UCSD-AML1 (cell line): ENCODE results near the gene WDR70.

ENCODE experiments used
- DNase-seq: peaks from one replicate; lab custom pipeline; 2025; ENCODE audit not compliant: unreplicated experiment; lab: John Stamatoyannopoulos, UW

WDR70 gene

DNA sequence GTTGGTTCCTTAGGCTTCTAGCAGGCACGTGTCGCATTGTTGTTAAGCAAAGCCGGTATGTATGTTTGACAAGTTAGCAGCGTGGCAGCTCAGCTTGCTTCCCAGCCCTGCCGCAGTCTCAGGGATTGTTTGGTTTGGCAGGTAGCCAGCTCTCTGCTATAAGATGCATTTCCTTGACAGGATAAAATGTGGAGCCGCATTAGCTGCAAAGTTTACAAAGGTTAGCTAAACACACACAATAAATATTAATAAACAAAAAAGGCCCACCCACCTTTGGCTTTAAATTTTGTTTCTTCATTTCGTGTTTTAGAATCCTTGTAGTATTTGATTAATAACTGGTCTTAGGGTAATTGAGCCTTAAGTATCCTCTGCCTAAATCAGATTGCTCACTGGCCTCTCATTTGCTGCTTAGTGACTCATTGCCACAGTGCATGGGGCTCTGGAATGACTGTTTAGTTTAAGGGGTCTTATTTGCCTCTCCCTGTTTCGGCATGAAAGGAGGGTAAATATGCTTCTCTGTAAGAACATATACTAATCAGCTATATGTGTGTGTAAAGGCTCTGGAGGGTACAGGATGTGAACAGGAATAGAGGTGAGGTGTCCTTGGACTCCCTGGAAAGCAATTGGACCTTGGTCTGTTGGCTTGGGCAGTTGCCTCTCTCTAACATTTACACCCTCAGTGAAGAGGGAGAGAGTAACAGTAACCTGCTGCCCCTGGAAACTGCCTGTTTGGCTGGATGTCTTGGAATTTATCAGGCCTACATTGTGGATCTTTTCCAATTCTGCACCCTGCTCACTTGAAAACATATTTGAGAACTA, 338.7 kb downstream of the WDR70 start:
- no peak for DNase-seq

DNA sequence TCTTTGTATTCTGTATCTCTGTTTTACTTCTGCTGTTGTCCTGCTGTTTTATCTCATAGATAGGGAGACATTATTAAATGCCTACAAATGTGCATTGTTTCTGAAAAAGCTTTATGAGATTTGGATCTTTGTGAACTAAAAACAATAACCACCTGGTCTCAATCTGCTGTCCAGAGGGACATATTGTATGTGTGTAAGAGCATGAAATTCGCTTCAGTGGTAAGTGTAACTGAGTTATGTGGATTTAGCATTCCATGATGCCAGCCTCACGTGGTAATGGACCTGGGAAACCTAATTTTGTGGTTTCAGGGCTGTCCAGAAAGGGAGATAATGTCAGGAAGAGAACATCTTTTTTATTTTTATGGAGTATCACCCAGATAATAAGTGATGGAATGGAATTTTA, 341.4 kb downstream of the WDR70 start:
- no peak for DNase-seq

DNA sequence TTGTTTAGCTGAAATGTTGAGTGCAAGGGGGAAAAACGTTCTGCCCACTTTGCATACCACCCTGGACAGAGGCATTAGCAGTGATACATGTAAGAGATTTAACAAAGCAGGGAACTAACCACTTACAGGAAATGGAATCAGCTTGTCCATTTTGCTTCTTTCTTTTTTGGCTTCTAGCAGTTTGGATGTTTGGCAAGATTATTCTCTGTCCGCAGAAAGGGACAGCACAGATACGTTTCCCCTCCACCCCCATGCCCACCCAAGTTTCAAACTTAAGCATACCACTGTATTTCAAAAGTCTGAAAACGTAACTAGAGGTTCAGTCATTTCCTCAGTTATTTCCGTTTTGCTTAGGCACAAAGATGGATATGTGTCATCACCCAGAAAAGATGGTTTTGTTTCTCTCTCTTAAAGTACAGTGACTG, 342.3 kb downstream of the WDR70 start:
- DNase-seq, result no peak

DNA sequence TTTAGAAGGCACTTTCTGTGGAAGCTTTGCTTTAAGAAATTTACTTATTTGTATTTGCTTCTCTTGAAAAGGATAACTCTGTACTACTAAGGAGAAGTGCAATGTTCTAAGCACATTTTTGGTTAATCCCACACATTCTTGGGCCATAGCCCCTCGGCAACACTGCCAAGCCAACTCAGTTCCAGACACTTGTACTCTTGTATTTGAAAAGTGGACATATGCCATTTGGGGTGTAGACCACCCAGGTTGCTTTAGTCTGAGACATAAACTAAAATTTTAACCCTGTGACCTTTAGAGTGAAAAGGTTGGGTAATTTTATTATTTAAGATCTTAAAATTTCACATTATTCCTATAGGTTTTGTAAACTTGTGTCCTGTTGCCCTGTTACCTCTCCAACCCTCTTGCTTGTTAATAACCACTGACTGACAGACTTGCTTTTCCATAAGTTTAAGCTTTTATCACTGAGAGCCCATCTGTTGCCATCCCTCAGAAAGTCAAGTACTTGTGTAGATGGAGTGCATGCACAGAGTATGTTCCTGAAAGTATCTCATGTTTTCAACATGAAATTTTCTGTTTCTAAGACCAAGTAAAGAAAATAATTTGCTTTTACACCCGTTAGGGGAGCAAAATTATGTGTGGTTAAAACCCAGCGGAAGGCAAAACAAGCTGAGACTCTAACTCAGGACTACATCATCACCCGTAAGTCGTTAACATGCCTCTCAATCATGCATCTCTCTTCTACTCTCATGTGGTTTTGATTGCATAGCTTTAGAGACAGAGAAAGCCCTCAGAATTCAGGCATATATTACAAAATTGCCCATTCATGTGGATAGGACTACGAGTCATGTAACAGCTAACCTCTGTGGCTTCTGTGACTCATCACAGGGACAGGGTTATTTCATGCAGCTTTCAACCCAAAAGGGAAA, 343.4 kb downstream of the WDR70 start:
- no peak for DNase-seq

DNA sequence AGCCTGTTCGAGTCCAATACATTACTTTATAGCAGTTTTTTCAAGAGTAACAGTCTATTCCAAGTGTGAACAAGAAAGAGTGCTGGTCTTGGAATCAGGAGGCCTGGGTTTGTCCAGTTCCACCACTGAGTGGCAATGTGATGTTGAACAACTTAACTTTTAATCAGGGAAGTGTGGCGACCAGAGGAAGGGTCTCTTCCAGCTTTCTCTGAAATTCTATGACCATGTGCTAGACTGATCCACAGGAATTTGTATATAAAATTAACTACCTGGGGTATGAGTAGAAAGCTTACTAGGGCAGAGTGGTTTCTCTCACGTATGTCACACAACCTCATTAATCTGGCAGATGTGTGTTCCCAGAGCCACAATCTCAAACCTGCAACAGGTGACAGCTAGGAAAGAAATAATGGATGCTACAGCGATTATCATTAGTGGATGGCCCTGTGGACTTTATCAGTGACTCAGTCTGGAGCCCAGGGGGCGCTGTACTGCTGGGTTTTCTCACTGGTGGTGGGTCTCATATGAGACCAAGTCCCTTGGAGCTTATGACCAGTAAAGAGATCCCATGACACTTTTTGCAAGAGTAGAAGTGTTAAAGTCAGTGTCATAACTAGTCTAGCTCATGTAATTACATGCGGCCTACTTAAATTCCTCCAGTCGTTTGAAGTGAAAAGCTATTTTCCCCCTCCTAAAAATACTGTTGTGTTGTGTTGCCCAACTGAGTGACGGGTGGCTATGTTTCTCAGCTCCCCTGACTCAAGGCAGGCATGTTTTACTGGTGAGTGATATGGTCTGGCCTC, 344.2 kb downstream of the WDR70 start:
- DNase-seq, result no peak

DNA sequence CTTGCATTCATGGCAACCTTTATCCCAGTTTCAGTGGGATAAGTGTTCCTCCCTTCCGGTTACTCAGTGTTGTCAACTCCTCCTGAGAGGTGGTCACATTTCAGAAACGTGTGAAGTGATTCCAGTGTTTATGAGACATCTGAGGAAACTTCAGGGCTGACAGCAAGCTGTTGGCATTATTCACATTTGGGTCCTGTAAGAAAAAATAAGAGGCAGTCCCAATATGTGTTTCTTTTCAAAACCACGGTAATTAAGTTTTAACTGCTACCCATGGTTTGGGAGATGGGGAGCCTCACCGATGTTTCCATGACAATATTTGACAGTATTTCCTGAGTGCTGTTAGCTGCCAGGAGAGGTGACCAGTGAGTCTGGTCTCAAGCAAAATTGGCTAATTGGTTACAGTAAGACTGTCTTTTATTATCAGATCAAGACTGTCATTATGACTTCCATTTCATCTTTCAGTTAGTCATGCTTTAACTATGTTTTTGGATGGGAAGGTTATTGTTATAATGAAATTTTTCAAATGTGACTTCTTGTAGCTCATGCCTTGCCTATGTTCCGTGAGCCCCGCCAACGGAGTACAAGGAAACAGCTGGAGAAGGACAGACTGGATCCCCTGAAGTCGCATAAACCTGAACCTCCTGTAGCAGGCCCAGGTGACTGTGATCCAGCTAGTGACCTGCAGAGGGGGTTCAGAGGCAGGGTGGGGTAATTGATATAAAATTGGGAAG, 345.4 kb downstream of the WDR70 start:
- no peak for DNase-seq

DNA sequence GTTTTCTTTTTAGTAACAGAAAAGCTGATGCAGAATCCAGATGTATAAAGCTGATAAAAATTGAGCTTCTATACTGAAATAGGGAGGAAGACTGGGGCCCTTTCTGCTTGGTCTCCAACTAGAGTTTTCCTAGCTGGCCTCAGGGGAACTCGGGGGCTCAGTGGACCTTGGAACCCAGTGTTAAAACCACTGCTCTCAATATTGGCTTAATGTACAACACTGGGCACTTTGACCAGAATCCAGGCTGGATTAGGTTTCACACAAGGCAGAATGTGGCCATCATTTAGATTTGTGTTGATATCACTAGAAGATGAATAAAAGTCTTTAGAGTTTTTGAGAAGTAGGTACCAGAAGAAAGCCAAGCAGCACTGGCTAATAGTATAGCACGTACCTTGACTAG, 346.1 kb downstream of the WDR70 start:
- DNase-seq, result no peak

DNA sequence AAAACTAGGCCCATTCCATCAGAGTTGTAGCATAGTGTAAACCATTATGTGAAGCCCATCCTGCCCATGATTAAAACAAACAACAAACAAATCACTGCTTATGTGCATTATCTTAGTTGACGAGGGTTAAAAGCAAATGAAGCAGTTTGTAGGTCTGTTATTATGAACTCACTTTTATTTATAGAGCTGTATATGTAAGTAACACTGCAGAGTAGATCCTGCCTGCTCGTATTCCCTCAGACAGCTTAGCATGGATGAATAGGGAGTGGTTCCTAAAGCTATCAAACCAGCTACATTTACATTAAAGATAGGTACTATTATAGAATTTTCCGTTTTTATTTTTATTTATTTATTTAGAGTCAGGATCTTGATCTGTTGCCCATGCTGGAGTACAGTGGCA, 348.1 kb downstream of the WDR70 start:
- no peak for DNase-seq

DNA sequence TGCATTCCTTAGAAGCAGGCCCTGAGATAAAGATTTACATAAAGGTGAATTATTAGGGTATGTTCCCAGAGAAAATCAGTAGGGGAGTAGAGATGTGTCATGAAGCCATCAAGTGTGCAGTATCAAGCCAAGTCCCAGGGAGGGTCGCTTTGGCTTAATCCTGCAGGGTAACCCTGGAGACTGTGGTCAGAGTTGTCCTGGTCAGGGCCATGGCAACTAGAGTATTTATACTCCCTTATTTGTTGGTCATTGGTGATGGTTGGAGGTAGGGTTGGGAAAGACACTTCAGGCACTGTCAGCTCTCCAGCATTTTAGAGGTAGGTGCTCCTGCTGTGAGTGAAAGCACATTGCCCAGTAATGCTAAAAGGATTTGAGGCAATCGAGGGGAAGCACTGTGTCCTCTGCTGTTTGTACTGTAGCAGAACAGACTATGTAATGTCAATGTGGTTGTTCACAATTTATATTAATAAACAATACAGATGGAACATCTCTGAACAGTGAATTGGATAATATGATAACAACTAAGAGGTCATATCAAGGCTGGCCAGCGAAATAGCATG, 351.9 kb downstream of the WDR70 start:
- no peak for DNase-seq

DNA sequence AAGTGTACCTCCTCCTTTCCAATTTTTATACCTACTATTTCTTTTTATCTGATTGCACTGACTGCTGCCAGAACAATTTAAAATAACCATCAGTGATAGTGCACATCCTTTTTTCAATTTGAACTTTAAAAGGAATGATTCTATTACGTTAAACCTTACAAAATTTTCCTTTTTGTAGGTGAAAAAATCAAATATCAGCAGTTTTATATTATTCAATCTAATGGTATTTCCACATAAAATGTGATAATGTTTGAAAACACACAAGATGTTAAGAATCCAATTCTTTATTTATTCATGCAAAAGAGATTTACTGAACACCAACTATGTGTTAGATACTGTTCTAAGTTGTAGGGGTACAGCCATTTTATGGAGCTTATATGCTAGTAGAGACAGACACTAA, 355.0 kb downstream of the WDR70 start:
- DNase-seq, result no peak

DNA sequence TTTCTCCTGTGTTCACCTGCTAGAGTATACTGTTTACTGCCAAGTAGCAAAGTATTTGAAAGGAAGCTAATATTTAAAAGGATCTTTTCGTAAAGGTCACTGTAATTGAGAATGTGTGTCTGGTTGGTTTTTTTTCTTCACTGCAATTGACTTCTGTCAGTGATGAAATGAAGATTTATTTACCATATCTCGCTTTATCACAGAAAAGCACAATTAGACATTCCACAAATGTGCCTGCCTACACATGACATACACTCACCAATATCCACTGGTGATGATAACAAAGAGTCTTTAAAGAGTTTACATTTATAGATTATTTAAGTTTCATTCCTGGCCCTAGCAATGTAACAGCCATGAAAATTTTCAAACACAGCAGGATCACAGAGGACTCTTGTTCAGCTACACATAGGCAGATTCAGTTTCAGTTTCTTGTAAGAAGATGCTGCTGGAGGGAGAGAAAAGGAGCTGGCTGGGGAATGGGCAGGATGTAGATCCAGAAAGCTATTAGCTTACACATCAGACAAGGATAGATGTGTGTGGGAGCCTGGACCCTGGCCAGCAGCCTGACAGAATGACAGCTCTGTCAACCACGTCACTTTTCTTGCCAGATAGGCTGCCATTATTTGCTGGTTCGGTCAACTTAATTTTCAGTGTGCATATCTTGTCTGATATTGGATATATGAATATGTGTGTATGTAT, 356.7 kb downstream of the WDR70 start:
- no peak for DNase-seq

DNA sequence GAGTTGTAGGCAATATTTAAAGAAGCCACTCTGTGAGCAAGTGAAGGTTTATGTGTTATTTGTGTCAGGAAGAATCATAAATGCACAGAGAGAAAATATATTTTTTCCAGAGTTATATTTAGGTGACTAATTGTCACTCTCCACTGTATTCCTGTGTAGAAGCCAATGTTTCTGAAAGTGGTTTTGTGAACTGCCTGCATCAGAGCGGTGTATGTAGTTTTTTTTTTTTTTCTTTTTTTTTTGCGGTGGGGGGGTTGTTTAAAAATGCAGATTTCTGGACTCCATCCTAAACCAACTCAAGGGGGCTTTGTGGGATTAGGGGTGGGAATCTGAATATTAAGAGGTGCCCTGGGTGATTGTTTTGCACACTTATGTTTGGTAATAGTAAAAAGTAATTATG, 357.3 kb downstream of the WDR70 start:
- no peak for DNase-seq

DNA sequence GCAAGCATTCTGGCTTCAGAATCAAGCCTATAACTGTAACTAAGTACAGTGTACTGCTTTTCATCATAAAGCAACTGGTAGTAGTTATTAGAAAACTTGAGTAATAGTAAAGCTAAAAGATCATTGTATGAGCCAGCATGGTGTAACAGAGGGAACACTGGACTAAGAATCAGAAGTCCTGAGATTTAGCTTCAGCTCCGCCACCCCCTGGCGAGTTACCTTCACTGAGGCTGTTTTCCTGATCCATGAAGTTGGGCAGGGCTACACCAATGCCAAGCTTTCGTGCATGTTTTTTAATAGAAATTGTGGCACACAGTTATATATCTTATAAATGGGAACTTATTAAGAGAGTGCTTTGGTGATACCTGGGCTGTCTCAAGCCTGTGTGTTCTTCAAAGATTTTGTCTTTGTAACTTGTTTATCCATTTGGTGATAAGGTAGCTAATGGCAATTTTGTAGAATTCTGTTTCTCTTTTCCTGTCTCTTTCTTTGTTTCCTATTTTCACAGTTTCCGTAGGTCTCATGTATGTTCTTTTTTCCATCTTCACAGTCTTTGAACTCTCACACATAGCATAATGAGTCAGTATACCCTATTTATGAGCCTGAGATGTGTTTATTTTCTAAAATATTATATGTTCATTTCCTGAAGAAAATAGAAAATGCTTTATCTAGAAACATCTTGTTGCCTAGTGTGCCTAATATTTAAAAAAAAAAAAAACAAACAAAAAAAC, 358.4 kb downstream of the WDR70 start:
- DNase-seq, result no peak

DNA sequence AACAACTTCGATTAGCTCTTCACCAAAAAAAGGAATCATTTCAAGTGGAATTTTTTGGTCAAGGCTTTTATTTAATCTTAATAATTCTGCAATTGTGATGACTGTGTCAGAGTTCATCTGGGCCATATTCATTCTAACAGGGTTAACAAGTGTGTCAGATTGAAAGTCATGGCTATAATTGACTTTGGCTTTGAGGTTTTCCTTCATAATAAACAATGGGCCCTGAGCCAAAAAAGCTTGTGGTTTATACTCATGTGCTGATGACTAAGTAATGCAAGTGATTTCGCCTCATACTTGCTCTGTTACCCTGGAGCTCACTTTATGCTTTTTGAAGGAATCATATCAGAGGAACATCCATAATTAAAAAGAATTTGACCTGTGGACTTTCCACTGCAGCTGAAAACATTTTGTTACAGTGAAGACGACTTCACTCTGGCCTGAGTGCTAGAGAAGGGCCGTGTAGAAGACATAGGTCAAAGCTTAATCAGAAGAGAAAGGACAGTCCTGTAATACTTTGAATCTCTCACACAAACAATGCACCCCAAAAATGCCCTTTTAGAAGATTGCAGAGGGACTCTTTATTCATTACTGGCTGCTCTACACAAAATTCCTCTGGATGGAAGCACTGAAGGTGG, 359.1 kb downstream of the WDR70 start:
- no peak for DNase-seq

DNA sequence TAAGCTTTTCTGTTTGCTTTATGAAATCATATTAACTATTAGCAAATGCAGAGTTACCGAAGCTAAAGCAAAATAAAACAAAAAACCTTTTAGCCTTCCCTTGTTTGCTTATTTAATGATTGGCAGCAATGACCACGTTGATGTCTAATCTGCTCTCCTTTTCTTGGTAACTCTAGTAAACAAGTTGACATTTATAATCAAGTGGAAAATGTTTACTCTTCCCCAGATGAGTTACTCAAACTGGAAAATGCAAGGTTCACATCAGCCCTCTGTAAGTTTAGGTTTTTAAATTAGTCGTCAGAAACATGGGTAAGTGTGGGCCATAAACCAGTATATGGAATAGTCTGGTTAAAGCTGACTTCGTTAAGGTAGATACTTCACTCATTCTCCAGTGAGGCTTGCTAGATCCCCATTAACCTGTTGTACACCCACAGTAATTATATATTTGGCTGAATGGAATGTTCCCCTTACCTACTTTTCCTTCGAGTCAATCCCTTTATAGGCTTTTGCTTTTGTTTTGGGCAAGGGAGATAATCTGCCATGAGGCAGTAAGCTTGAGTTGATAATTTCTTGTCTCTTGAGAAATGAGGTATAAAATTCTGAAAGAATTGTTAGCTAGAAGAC, 359.9 kb downstream of the WDR70 start:
- DNase-seq, result no peak

DNA sequence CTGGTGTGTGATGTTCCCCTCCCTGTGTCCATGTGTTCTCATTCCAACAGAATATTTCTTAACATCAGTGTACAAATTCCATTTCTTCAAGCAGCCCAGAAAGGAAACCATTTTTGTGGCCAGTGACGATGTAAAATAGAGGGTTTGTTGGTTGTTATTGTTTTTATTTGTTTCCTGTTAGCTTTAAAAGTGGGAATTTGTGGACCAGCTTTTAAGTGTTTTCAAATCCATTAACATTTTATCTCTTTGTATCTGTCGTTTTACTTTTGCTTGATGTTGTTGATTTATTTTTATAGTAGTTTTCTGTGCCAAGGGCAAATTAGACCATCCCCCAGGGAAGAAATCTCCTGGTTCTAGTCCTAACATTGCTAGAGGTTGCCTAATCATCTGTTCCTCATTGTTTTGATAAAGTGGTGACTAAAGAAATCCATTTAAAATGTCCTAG, 360.7 kb downstream of the WDR70 start:
- no peak for DNase-seq

DNA sequence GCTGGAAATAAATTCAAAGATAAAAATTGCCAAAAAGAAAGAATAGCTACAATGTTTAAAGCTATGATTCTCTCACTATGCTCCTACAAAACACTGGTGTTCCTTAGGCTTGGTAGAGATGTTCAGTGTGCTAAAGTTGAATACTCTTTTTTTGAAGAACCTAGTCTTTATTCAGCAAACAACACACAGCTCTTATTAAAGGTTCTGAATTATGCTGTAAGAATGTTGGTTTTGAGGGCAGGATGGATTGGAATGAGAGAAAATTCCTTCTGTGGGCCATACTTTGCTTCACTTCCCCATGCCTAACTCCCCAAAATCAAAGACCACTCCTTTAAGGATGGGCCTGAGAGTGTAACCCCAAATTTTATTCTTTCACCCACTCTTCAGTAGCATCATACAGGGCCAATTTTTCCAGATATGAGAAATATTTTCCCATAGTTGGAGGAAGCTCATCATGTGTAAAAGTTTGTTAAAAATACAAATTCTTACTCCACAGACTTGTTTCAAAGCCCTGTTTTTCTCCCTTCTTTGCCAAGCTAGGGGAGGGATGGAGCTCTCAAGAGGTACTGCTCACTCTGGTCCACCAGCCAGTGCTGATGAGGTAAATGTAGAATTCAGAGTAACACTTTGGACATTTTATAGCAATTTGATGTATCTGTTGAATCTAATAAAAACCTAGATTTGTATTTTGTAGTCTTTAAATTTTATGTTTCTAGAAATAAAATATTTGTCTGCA, 361.4 kb downstream of the WDR70 start:
- DNase-seq, result no peak
